ENCODE data around the gene ATP5IF1. TPM values are rescaled to one million over a fixed set of nuclear protein-coding genes. Genes with fewer than 3 reads are reported as not detected.

The ATP5IF1 gene
- total and polyA plus RNA-seq, 2 donors (not counting 1 experiment from before 2014, with no cell fraction given), result 88.1 to 128 TPM

- peak overlapping the region in 4 of 5 experiments; percentile 15 to 45 (median 38) for H3K4me3 ChIP-seq (ENCODE audit: control extremely low read depth in 1 of 5, extremely low read depth in 1 of 5, insufficient read depth in 1 of 5, low read depth in 2 of 5, low read length in 4 of 5)
- no peaks in the 10 kb centered on the region for H3K27me3 ChIP-seq (replicated peaks in 1 of 4; ENCODE audit: control extremely low read depth in 1 of 4, control insufficient read depth in 3 of 4, insufficient read depth in 4 of 4, low read length in 3 of 4)
- ChIA-PET CTCF (interaction anchor here (0.5 to 6.8 kb wide), 28 partner anchors 8 to 628 kb away, joined by 3 to 65 read pairs (median 4); partner anchors contain the start of genes ATP5IF1, DNAJC8, EYA3 and MED18), POLR2A (interaction anchor here (0.6 to 1.8 kb wide), 3 partner anchors 11 to 110 kb away, joined by 3 to 11 read pairs (median 7); partner anchors contain the start of genes MED18 and SESN2)
- ATAC-seq (ENCODE audit: low read depth) (no peak), DNase-seq (no peak)
- Mint-ChIP-seq H3K27ac (peak overlapping the region; percentile 88), H3K4me3 (peak overlapping the region; percentile 83), H3K4me1 (peaks cover 43% of the 10 kb centered on the region), H3K9me3 (ENCODE audit: insufficient read depth) (no peaks in the 10 kb centered on the region), H3K27me3 (no peaks in the 10 kb centered on the region)
- peak overlapping the region in 1 of 2 donors; percentile 74 for H3K27ac ChIP-seq (ENCODE audit: low read length in 2 of 2)
- H4K20me1 ChIP-seq (ENCODE audit: control insufficient read depth, insufficient read depth, low read length, poor library complexity, severe bottlenecking), result no peaks in the 10 kb centered on the region
- H3K9ac ChIP-seq (ENCODE audit: low read length), result peak overlapping the region; percentile 39
- peaks cover 36 to 43% of the 10 kb centered on the region in 2 donors for H3K4me1 ChIP-seq (ENCODE audit: control insufficient read depth in 2 of 2, insufficient read depth in 2 of 2, low read length in 2 of 2)
- H3K36me3 ChIP-seq (replicated peaks in 1 of 2; ENCODE audit: control extremely low read depth in 1 of 2, control insufficient read depth in 1 of 2, extremely low read depth in 1 of 2, insufficient read depth in 2 of 2, low read length in 1 of 2), result no peaks in the 10 kb centered on the region
- peak overlapping the region; percentile 73 for H3K4me2 ChIP-seq (replicated peaks; ENCODE audit: low read depth, low read length, poor library complexity, severe bottlenecking)
- TF ChIP-seq CTCF (IDR thresholded peaks at IDR 0.05) (no peak), EZH2 (IDR thresholded peaks at IDR 0.05; ENCODE audit: borderline replicate concordance, insufficient read depth, low read depth, low read length, poor library complexity, severe bottlenecking) (no peak)
- H3K79me2 ChIP-seq (ENCODE audit: control insufficient read depth, insufficient read depth, low read length), result no peaks in the 10 kb centered on the region
- WGBS (ENCODE audit: insufficient coverage), result 67% methylated on average over 1 of the region's 3 CpGs
- H2AFZ ChIP-seq (ENCODE audit: insufficient read depth, low read depth, low read length, poor library complexity, severe bottlenecking), result peak overlapping the region; percentile 80
- H3K9me3 ChIP-seq (ENCODE audit: control extremely low read depth in 1 of 3, control insufficient read depth in 2 of 3, insufficient read depth in 1 of 3, low read length in 2 of 3), result no peaks in the 10 kb centered on the region
- intact Hi-C loops (cut with micrococcal nuclease), result loop anchor here (2.0 to 10.0 kb wide), 6 partner anchors 256 to 933 kb away; partner anchors contain the start of genes GMEB1, RNU11, SRSF4 and TAF12
Observed at GRCh38 chr1:28249013-28249865, 13.3 kb downstream of the ATP5IF1 start.
